DND-41 (cell line): ENCODE measurements around the gene CCNG2.

Experiments used
- ATAC-seq: fragments of 200-7000 bp; cut with Tn5 transposase; 3 replicates; pipeline ENCODE4 v1.9.1; 2021; ENCODE audit warnings: low read depth; ENCODE audit not compliant: insufficient read depth
- DNase-seq: peaks from one replicate; pipeline ENCODE4 v3.0.0-alpha.2; 2020
- H2AFZ ChIP-seq: 2 replicates; pipeline ENCODE4 v1.6.0; 2012; ENCODE audit warnings: low read depth, low read length
- H3K27ac ChIP-seq: 2 replicates; pipeline ENCODE4 v1.5.1; 2012; ENCODE audit warnings: low read length, inconsistent platforms
- H3K27me3 ChIP-seq: fragments of 200-600 bp; sonication (generic); 2 replicates; pipeline ENCODE4 v1.6.0; 2012; ENCODE audit warnings: low read length, mild to moderate bottlenecking, inconsistent platforms; ENCODE audit not compliant: insufficient read depth, poor library complexity
- H3K36me3 ChIP-seq: 2 replicates; pipeline ENCODE4 v1.5.1; 2012; ENCODE audit warnings: low read length, inconsistent platforms; ENCODE audit not compliant: insufficient read depth
- H3K4me1 ChIP-seq: 2 replicates; pipeline ENCODE4 v1.5.1; 2012; ENCODE audit warnings: mild to moderate bottlenecking, low read length; ENCODE audit not compliant: insufficient read depth
- H3K4me2 ChIP-seq: 2 replicates; pipeline ENCODE4 v1.6.0; 2012; ENCODE audit warnings: mild to moderate bottlenecking, moderate library complexity, low read length, inconsistent platforms; ENCODE audit not compliant: insufficient read depth
- H3K4me3 ChIP-seq, 2 experiments: fragments of 200-600 bp in 1 of 2; shearing (Covaris generic) in 1 of 2; 2 replicates each; pipeline ENCODE4 v1.5.1; 2012 to 2016; ENCODE audit warnings: inconsistent platforms in 2 of 2, low read length in 2 of 2, mild to moderate bottlenecking in 2 of 2, low read depth in 1 of 2, moderate library complexity in 1 of 2
- H3K79me2 ChIP-seq: 2 replicates; pipeline ENCODE4 v1.6.0; 2012; ENCODE audit warnings: low read length, inconsistent platforms; ENCODE audit not compliant: insufficient read depth
- H3K9ac ChIP-seq: 2 replicates; pipeline ENCODE4 v1.6.0; 2012; ENCODE audit warnings: low read depth, mild to moderate bottlenecking, inconsistent platforms, low read length, moderate library complexity
- H3K9me3 ChIP-seq: 2 replicates; pipeline ENCODE4 v1.5.1; 2012; ENCODE audit warnings: low read length, moderate library complexity, mild to moderate bottlenecking, inconsistent platforms; ENCODE audit not compliant: insufficient read depth, severe bottlenecking
- H4K20me1 ChIP-seq: 2 replicates; pipeline ENCODE4 v1.6.0; 2012; ENCODE audit warnings: low read length; ENCODE audit not compliant: insufficient read depth
- EZH2 ChIP-seq: IDR thresholded peaks from 3 replicates; pipeline ENCODE4 v1.6.1; 2012; ENCODE audit warnings: borderline replicate concordance, low read depth, mild to moderate bottlenecking, moderate library complexity, low read length, inconsistent platforms; ENCODE audit not compliant: severe bottlenecking
- TF ChIP-seq, protein P1 (sequence below): IDR thresholded peaks from 2 replicates; pipeline ENCODE4 v1.5.1; 2012; ENCODE audit warnings: borderline replicate concordance, low read length, moderate library complexity, mild to moderate bottlenecking; ENCODE audit not compliant: poor library complexity, severe bottlenecking; ENCODE audit errors: extremely low read depth

CCNG2 gene

DNA sequence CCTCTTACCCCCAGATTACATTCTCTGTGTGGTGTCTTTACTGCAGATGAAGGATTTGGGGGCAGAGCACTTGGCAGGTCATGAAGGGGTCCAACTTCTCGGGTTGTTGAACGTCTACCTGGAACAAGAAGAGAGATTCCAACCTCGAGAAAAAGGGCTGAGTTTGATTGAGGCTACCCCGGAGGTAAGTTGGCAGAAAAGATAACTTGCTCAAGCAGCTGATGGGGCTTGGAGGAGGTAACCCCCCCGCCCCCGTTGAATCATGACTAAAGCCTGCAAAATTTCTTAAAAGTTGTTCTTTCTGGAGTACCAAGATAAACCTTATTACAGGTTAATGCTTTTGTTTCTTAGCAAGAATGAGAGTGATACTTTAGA is 1.5 kb downstream of the CCNG2 start:
- ATAC-seq (no peak), DNase-seq (no peak)
- Histone ChIP-seq H4K20me1 (0 out of 2 replicates have a peak, but pooled peaks cover 5% of the 10 kb centered on the region), H3K36me3 (peaks cover 59% of the 10 kb centered on the region), H3K4me2 (peak overlapping the region; percentile 87), H3K9me3 (no peaks in the 10 kb centered on the region), H3K27ac (peak overlapping the region; percentile 73), H2AFZ (peak overlapping the region; percentile 94), H3K4me3 (peak overlapping the region; percentile 84 to 99), H3K79me2 (peaks cover 43% of the 10 kb centered on the region), H3K4me1 (peaks cover 45% of the 10 kb centered on the region), H3K9ac (peak overlapping the region; percentile 99), H3K27me3 (no peaks in the 10 kb centered on the region)
- TF ChIP-seq EZH2, result no peak
- TF ChIP-seq, protein P1, sequence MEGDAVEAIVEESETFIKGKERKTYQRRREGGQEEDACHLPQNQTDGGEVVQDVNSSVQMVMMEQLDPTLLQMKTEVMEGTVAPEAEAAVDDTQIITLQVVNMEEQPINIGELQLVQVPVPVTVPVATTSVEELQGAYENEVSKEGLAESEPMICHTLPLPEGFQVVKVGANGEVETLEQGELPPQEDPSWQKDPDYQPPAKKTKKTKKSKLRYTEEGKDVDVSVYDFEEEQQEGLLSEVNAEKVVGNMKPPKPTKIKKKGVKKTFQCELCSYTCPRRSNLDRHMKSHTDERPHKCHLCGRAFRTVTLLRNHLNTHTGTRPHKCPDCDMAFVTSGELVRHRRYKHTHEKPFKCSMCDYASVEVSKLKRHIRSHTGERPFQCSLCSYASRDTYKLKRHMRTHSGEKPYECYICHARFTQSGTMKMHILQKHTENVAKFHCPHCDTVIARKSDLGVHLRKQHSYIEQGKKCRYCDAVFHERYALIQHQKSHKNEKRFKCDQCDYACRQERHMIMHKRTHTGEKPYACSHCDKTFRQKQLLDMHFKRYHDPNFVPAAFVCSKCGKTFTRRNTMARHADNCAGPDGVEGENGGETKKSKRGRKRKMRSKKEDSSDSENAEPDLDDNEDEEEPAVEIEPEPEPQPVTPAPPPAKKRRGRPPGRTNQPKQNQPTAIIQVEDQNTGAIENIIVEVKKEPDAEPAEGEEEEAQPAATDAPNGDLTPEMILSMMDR, result no peak

DNA sequence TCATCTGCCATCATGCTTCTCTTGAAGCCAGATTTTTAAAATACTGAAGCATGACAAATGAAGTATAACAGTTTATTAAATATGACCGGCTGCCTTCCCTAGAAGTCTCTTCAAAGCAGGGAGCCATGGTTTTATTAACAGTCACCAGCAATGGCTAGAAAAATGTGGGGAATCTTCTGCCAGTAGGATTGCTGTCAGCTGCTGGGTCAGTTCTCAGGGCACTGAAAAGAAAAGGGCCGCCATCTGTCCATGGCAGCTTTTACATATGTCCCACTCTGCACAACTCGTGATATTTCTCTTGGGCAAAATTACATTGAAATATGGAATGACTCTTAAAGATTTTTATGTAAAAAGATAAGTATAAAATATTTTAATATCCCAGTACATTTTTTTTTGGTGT is 2.8 kb downstream of the CCNG2 start:
- H3K4me2 ChIP-seq, result peak overlapping the region; percentile 87
- no peaks in the 10 kb centered on the region for H3K9me3 ChIP-seq
- H3K9ac ChIP-seq, result peak overlapping the region; percentile 99
- DNase-seq (no peak), ATAC-seq (no peak)
- no peaks in the 10 kb centered on the region for H3K27me3 ChIP-seq
- H3K4me1 ChIP-seq, result peaks cover 46% of the 10 kb centered on the region
- peaks cover 45% of the 10 kb centered on the region for H3K79me2 ChIP-seq
- H2AFZ ChIP-seq, result no peak overlapping the region
- H3K27ac ChIP-seq, result no peak overlapping the region
- 0 out of 2 replicates have a peak, but pooled peaks cover 5% of the 10 kb centered on the region for H4K20me1 ChIP-seq
- no peak overlapping the region; a peak in 1 of 4 replicates for H3K4me3 ChIP-seq
- peaks cover 71% of the 10 kb centered on the region for H3K36me3 ChIP-seq
- TF ChIP-seq, protein P1, result no peak
- no peak for TF ChIP-seq EZH2

DNA sequence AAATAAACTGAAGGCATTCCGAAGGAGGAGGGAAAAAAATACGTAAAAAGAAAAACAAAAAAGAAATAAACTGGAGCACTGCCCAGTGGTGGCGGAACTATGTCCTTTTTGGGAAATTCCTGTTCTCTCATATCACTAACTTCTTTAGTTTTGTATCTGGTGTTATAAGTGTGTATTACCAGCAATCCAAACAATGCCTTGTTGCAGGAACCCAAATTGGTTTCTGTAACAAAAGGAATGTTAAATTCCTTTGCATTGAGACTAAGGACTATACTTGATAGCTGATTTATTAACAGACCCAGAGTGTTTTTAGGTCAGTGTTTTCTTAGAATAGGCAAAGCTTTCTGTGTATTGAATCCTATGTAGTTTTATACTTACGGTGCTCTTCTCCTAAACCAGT is 6.6 kb downstream of the CCNG2 start:
- Histone ChIP-seq H4K20me1 (no peaks in the 10 kb centered on the region), H3K9ac (no peak overlapping the region), H3K27me3 (no peaks in the 10 kb centered on the region), H2AFZ (no peak overlapping the region), H3K4me2 (peak overlapping the region; percentile 10; the same call in 1 of the 2 replicates), H3K79me2 (peaks cover 29% of the 10 kb centered on the region), H3K4me3 (no peak overlapping the region), H3K36me3 (peaks cover 95% of the 10 kb centered on the region), H3K4me1 (peaks cover 33% of the 10 kb centered on the region), H3K9me3 (no peaks in the 10 kb centered on the region), H3K27ac (no peak overlapping the region)
- ATAC-seq (no peak), DNase-seq (no peak)
- TF ChIP-seq, protein P1, result no peak
- TF ChIP-seq EZH2, result no peak

DNA sequence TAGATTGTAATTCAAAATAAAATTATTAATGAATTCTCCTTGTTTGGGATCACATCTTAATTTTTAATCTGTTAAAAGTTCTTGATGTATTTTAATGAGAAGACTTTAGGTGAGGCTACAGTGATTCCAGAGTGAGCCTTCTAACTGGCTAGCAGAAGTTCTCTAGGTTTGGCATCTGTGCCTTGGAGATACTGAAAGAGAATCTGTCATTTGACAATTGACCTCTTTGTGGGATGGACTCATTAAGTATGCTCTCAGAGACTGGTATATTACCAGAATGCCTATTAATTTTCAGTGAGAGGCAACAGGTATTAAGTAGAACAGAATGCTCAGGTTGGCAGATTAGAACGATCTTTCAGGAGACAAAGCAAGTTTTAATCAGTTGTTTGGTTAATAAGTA is 10.2 kb downstream of the CCNG2 start:
- H4K20me1 ChIP-seq, result no peaks in the 10 kb centered on the region
- DNase-seq (no peak), ATAC-seq (no peak)
- H3K4me2 ChIP-seq, result no peak overlapping the region
- H3K36me3 ChIP-seq, result peaks cover 75% of the 10 kb centered on the region
- no peak overlapping the region for H3K9ac ChIP-seq
- peaks cover 9% of the 10 kb centered on the region for H3K4me1 ChIP-seq
- peaks cover 6% of the 10 kb centered on the region for H3K79me2 ChIP-seq
- no peak overlapping the region for H2AFZ ChIP-seq
- no peak overlapping the region for H3K27ac ChIP-seq
- no peak for TF ChIP-seq EZH2
- no peak overlapping the region for H3K4me3 ChIP-seq
- H3K9me3 ChIP-seq, result no peaks in the 10 kb centered on the region
- no peaks in the 10 kb centered on the region for H3K27me3 ChIP-seq
